ENCODE measurements around the gene TMEM258. TPM values are rescaled to one million over a fixed set of nuclear protein-coding genes. Genes with fewer than 3 reads are reported as not detected.

Gene TMEM258
- total RNA-seq, 1 donor from 2014 or later = 94.0 TPM

DNA sequence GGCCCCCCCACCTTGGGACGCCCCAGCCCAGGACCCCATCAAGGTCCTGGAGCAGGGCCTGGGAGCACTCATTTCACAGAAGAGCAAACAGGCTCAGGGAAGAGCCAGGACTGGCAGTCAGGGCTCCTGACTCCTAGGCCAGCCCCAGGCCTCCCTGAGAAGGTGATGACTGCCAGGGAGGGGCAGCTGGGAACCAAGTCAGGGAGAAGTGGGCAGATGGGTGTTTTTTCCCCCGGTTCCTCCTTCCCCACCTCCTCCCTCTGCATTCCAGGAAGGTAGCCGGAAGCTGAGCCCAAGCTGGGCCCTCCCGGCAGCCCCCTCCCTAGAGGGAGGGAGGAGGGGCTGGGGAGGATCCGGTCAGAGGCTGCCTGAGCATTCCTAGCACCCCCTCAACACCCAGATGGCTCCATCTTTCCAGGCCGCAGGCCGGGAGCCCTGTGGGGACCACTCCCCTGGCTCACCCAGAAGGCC is 20.4 kb downstream of the TMEM258 start:
- H3K27me3 ChIP-seq = no peaks in the 10 kb centered on the region
- H3K9me3 ChIP-seq = no peaks in the 10 kb centered on the region
- intact Hi-C loops (cut with DNase I) = no loop called here
- ATAC-seq (no peak), DNase-seq (no peak)
- H3K4me1 ChIP-seq = peaks cover 2% of the 10 kb centered on the region
- no peak overlapping the region for H3K4me3 ChIP-seq
- TF ChIP-seq, protein P1, sequence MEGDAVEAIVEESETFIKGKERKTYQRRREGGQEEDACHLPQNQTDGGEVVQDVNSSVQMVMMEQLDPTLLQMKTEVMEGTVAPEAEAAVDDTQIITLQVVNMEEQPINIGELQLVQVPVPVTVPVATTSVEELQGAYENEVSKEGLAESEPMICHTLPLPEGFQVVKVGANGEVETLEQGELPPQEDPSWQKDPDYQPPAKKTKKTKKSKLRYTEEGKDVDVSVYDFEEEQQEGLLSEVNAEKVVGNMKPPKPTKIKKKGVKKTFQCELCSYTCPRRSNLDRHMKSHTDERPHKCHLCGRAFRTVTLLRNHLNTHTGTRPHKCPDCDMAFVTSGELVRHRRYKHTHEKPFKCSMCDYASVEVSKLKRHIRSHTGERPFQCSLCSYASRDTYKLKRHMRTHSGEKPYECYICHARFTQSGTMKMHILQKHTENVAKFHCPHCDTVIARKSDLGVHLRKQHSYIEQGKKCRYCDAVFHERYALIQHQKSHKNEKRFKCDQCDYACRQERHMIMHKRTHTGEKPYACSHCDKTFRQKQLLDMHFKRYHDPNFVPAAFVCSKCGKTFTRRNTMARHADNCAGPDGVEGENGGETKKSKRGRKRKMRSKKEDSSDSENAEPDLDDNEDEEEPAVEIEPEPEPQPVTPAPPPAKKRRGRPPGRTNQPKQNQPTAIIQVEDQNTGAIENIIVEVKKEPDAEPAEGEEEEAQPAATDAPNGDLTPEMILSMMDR (IDR thresholded peaks at IDR 0.05) = no peak
- no peak overlapping the region for H3K27ac ChIP-seq
- no peaks in the 10 kb centered on the region for H3K36me3 ChIP-seq

DNA sequence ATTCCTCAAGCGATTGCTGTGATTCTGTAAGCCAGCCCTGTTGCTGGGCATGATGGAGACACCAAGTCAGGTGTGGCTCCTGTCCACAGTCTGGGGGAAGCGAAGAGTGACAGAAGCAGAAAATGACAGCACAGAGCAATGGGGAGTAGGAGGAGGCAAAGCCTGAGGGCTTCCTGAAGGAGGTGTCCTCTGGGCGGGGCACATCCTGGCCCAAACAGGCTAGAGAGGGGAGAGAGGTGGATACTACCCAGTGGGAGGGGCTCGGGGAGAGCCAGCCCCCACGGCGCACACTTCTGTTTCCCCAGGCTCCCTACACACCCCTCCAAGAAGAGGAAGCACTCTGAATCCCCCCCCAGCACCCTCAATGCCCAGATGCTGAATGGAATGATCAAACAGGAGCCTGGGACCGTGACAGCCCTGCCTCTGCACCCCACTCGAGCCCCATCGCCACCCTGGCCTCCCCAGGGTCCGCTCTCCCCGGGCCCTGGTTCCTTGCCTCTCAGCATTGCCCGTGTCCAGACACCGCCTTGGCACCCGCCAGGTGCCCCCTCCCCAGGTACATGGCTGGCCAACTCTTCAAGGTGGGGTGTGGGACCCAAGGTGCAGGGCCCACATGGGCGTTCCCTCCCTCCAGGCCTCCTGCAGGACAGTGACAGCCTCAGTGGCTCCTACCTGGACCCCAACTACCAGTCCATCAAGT is 21.1 kb downstream of the TMEM258 start:
- Histone ChIP-seq H3K4me3 (no peak overlapping the region), H3K27me3 (no peaks in the 10 kb centered on the region), H3K27ac (no peak overlapping the region), H3K4me1 (peaks cover 2% of the 10 kb centered on the region), H3K9me3 (no peaks in the 10 kb centered on the region), H3K36me3 (no peaks in the 10 kb centered on the region)
- no peak for ATAC-seq
- intact Hi-C loops (cut with DNase I) = no loop called here
- DNase-seq = no peak
- TF ChIP-seq, protein P1 (IDR thresholded peaks at IDR 0.05) = no peak

DNA sequence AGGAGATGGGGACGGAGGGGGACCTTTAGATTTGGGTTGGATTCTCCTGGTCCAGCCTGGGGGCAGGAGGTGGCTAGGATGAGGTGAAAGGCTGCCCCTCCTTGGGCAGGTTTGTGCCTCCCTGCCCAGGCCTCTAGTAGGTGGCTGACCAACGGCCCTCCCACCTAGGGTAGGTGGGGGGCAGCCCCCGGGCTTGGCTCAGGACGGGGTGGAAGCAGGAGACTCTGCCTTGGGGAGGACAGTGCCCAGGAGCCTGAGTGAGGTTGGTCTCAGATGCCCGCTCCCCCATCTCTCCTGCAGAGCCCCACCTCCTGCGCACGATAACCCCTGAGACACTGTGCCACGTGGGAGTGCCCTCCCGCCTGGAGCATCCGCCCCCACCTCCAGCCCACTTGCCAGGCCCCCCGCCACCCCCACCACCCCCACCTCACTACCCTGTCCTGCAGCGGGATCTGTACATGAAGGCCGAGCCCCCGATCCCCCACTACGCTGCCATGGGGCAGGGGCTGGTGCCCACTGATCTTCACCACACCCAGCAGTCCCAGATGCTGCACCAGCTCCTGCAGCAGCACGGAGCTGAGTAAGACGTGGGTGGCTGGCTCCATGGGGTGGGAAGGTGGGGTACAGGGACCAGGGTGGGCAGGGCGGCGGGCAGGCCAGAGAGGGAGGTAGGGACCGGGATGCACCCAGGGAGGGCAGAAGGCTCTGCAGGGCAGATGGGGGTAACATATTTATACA is 22.3 kb downstream of the TMEM258 start:
- Histone ChIP-seq H3K9me3 (no peaks in the 10 kb centered on the region), H3K4me1 (peaks cover 2% of the 10 kb centered on the region), H3K27me3 (no peaks in the 10 kb centered on the region), H3K36me3 (no peaks in the 10 kb centered on the region), H3K27ac (peak overlapping the region; percentile 63), H3K4me3 (no peak overlapping the region)
- no peak for ATAC-seq
- intact Hi-C loops (cut with DNase I) = no loop called here
- TF ChIP-seq, protein P1 (IDR thresholded peaks at IDR 0.05) = no peak
- DNase-seq = no peak

DNA sequence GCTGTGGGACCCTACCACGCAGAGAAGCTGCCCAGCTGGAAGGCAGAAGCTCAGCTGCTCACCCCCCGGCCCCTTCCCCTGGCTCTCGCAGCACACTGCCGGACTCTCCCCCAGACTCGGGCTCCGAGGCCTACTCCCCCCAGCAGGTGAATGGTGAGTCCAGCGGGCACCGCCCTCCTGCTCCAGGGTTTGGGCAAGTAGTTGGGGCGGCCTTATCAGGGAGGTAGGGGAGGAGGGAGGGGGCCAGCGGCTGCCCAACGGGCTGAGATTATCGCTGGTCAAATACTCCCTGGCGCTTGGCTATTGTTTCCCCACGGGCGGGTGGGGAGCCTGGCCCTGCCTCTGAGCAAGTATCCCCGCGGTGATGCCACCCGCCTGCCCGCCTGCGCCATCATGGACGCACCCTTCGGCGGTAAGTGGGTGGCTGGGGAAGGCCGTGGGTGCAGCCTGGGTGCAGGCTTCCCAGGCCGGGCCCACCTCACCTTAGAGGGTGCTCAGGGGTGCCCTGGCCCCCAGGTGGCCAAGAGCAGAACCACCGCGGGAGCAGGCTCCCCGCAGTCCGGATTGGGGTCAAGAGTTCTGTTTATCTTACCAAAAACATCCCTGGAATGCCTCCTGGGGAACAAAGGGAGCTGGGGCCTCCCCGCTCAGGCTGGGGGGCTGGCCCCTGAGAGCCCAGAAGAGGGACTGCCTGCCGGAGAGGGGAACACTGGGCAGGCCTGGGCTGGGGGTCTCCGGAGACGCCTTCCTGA is 23.1 kb downstream of the TMEM258 start:
- TF ChIP-seq, protein P1 (IDR thresholded peaks at IDR 0.05) = peak; percentile 22
- no peaks in the 10 kb centered on the region for H3K36me3 ChIP-seq
- peaks cover 2% of the 10 kb centered on the region for H3K4me1 ChIP-seq
- intact Hi-C loops (cut with DNase I) = no loop called here
- peak; percentile 71 for ATAC-seq
- H3K4me3 ChIP-seq = no peak overlapping the region
- DNase-seq = peak; percentile 74
- H3K27me3 ChIP-seq = no peaks in the 10 kb centered on the region
- no peaks in the 10 kb centered on the region for H3K9me3 ChIP-seq
- peak overlapping the region; percentile 63 for H3K27ac ChIP-seq

DNA sequence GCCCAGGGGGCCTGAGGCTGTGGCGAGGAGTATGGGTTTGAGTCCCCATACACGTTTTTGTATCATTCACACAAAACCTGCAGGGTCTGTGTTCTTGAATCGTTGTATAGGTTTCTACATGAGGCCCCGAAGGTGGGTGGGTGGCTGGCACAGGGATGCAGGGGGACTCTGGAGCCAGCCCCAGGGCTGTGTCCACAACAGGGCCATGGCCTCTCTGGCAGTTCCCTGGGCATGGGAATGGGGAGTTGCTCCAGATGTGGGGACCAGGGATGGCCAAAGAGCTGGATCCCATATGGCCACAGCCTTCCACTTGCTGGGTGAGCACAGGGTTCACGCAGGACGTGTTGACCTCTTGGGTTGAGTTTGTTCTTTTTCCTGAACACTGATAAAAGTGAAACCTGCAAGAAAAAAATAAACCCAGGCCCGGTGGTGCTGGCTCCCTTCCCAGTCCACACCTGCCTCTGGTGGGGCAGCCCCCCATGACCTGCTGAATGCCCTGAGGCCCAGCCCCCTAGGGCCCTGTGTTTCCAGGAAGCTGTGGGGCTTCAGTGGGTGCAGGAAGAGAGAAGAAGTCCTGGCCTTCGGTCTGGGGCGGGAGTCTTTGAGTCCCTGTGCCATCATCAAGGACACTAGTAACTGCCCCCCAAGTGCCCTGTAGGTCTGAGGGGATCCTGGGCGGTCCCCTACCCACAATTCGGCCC is 23.9 kb downstream of the TMEM258 start:
- Histone ChIP-seq H3K9me3 (no peaks in the 10 kb centered on the region), H3K27me3 (no peaks in the 10 kb centered on the region), H3K27ac (peak overlapping the region; percentile 63), H3K36me3 (no peaks in the 10 kb centered on the region), H3K4me3 (no peak overlapping the region), H3K4me1 (peaks cover 2% of the 10 kb centered on the region)
- no peak for ATAC-seq
- DNase-seq = no peak
- intact Hi-C loops (cut with DNase I) = no loop called here
- TF ChIP-seq, protein P1 (IDR thresholded peaks at IDR 0.05) = no peak

All from upper lobe of right lung (tissue), 1 donor.